Activated CD8-positive, alpha-beta memory T cell treated with anti-CD3 and anti-CD28 coated beads, Interleukin-2, amount 50 U/mL, for 48 hours (primary cell): ENCODE measurements around the gene CD59.
"Not testable (repeated sequence)": the region's sequence is repeated elsewhere in the genome, so short reads cannot be mapped to it uniquely, and the experiment has no call there.

ENCODE experiments used
- DNase-seq: peaks from one replicate; pipeline ENCODE4 v3.0.0-alpha.2; 2020

The CD59 gene

DNA sequence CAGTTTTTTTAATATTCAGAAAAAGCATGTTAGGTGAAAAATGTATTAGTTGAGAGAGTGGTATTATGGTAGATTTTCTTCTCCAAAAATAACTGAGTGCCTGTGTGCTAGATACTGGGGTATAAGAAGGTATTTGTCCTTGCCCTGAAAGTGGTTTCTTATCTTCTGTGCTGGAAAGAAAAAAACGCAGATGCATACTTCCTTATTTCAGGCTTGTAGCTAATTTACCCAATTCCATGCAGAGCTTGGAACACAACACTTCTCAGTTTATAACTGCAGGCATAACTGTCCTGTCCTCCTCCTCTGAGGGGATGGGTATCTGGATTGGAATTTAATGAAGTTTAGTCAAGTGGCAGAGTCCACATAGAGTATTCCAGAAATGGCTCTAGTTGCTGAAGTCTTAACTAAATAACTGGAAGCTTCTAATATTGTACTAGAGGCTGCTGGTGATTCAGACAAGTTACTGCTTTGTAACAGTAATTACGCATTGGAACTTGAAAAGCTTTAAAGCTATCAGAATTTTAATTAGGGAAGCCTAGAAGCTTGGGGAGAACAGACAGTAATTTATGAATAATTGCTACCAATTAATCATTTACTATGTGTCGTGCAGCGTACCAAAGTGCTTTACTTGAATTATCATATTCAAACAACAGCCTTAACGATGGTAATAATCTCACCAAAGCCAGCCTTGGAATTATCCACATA is 22.9 kb downstream of the CD59 start:
- DNase-seq: no peak

DNA sequence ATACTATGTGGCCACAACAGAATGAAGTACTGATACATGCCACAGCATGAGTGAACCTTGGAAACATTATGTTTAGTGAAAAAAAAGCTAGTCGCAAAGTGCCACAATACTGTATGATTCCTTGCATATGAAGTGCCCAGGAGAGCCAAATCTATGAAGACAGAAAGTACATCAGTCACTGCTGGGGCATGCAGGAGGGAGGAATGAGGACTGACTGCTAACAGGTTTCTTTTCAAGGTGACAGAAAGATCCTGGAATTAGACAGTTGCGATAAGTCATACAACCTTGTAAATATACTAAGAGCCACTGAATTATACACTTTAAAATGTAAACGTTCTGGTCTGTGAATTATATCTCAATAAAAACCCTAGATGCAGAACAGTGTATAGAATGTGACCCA is 23.8 kb downstream of the CD59 start:
- DNase-seq: no peak

DNA sequence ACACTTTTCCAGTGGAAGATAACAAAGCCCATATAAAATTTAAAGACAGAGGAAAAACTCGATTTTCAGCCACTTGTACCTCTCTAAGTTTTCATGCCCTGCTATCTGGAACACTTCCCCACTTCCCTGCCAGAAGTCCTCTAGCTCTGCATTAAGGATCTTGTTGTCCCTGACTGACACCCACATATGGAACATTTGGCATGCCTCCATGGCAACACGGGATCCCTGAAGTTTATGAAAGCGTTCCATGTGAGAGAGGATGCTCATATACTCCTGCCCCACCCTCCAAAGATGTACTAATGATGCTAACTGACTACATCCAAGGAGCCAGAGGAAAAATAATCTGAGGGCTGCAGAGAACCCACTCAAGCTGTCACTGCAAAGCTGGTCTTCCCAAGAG is 26.8 kb downstream of the CD59 start:
- no peak for DNase-seq

DNA sequence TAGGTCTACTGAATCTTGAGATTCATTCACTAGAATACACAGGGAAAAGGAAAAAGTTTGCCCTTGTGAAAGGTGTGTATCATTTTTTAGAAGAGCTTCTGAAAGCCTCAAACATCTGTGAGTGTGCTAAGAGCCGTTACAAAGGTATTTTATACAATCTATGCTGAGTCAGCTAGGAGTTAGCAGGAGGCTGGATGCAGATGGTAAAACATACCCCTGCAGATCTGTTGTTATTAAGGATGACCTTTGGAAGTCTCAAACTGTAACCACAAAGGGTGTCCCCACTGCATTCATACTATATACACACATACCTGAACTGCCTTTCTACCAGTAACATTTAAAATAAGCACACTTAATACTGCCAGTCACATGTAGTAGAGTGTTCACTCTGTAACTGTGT is 27.2 kb downstream of the CD59 start:
- no peak for DNase-seq

DNA sequence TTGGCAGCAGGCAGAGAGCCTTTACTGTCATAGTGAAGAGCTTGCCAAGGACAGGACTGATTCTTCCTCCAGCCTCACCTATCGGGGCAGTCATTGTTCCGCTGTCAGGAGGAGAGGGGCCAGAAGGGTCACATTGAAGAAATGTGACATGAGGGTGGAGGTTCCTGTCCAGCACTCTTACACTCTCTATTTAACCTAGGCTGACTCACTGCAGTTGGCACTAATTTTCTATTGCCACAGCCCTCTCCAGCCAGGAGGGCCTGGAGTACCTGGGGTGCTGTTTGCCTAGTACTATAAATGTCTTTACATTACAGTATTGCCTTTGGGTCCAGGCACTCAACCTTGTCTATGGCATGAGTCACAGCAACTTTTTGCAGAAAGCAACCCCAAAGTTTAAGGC is 28.4 kb downstream of the CD59 start:
- DNase-seq: not testable (repeated sequence)

DNA sequence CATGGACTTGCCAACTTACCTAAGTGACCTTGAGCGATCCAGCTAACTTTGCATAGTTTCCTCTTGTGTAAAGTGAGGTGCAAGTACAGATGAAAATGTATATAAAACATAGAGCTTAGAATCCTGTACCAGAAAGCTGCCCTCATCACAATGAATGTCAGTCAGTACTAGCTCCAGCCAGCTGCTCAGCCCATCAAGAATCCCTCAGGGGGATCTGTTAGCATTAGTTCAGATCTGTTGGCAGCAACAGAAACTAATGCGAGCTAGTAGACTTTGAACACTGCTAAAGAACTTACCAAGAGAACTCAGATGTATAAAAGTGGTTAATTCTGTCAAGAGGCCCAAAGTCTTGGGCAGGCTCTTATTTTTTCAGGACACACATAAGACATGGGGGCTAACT is 29.3 kb downstream of the CD59 start:
- DNase-seq: no peak

DNA sequence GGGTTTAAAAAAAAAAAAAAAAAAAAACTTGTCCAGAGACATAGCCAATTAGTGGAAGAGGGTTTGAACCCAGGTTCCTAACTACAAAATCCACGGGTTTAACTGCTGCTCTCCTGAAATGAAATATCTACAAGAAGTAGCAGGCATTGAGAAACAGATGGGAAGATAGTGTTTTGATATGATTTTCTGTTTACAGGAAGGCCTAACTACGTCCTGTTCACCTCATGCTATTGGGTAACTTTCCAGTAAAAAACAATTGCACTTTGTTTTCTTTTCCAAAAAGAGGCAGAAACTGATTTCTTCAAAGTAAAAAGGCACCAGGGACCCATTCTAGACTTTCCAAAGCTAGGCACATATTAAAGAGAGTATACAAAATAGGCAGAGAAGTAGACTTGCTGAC is 29.7 kb downstream of the CD59 start:
- no peak for DNase-seq

DNA sequence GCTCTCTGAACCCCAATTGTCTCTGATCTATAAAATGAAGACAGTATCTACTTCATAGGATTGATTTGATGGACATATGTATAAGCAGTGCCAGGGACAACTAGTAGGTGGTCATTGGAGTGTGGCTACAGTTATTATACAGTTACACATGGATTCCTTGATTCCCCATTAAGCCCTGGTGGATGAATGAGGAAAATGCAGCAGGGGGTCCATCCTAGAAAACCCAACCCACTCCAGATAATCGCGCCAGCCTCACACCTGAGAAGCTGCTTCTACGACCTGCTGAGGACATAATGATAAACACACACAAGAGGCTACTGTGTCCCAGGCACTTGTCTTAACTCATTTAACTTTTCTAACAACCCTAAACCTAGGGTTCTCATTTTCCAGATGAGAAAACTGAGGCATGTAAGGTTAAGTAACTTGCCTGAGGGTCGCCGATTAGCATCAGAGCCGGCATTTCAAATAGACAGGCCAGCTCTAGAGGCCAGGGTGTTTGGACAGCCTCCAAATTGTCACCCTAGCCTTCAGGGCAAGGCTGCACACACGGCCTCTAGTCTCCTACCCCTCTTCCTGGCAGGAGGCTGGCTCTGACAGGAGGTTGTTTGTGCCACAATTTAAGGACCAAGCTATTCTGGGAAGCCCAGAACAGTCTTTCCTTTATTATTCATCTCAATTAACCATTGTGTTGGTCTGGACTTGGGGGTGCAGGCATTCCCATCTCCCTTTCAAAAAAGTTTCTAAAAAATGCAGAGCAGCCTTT is 31.8 kb downstream of the CD59 start:
- DNase-seq: no peak

DNA sequence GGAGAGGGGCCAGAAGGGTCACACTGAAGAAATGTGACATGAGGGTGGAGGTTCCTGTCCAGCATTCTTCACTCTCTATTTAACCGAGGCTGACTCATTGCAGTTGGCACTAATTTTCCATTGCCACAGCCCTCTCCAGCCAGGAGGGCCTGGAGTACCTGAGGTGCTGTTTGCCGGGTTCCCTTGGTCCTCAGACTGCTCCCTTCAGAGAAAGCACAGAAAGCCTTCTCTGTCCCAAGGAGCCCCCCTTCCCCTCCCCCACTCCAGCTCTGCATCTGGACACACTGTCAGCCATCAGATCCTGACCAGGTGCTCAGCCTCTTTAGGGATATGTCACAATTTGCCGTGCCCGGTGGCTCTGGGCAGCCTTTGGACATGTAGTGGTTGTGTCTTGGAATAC is 32.4 kb downstream of the CD59 start:
- DNase-seq: no peak

DNA sequence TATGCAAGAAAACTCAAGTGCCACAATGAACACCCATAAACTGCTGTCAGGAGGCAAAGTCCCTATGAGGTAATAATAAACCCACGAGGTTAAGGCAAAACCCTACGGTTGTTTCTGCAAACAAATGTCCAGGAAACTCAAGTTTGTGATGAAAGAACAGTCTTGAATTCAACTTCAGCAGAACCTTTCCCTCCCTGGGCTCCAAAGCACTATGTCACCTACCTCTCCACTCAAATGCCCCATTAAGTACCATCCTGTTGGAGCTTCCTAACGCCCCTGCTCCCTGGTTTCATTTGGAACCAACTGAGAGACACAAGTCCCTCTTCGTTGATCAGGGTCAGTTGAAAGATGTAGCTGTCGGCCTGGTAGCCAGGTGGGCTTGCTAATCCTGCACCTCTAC is 33.0 kb downstream of the CD59 start:
- no peak for DNase-seq

DNA sequence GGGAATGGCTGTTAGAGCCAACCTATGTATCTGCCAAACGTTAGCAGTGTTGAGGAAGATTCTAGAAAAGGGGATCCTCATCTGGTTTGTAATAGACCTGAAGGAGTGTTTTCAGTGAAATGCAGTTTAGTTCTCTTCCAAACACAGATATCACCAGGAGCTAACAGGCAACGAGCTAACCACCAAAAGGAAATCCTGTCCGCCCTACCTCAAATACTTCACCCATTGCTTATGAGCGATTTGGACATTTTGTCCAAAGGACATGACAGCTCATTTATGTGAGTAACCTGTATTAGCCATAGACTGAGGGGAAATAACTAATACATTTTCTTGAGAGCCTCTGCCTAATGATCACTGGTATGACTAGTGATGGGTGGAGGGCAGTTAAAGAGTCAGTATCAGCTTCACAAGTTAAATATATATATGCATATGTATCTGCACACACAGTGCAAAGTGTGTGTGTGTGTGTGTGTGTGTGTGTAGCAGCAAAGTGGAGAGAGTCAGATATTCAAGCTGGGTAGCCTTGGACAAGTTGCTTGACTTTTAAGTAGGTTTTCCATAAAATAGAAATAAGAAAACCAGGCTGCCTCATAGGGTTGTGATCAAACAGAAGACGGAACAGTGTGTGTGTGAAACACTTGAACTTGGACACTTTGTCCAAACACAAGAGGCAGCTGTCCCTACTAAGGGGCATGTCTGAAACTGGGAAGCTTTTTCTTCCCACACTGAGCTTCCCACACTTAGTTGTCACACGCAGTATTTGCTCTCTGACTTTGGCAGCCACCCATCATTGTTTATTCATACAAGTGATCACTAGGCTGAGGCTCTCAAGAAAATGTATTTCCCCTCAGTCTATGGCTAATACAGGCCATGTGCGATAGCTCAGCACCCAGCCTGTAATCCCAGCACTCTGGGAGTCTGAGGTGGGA is 34.7 kb downstream of the CD59 start:
- DNase-seq: no peak

DNA sequence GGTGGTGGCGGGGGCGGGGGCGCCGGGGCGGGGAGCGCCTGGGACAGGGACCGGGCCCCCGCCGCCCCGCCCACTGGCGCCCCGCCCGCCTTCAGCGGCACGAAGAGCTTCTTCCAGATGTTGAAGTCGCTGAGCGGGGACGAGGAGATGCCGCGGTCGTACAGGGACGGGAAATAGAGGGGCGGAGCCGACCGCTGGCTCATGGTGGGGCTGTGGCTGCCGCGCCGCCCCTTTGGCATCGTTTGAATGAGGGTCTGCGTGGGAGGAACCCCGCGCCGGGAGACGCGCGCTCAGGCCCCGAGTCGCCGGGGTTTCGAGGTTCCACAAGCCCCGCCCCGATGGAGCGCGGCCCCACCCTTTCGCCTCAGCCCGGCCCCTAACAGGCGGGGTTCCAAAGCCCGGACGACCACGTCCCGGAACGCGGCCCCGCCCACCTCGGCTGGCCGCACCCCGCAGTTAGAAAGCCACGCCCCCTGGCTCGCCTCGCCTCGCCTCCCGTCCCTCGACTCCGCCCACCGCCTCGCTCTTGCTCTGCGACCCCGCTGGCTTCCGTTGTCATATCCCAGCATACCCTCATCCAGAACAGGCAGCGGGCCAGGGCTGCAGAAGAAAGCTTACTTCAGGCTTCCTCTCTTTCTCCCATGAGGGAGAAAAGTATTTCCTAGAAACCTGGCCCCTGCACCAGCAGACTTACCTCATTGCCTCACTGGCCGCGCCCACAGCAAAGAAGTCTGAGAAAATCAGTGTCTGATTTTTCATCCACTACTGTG is 35.5 kb downstream of the CD59 start, which contains the start of gene C11orf91:
C11orf91 (minus strand) TSS at position 325 of the 770 bp plus-strand sequence; CDS start at position 239, 86 bp downstream.
- peak; percentile 98 for DNase-seq

DNA sequence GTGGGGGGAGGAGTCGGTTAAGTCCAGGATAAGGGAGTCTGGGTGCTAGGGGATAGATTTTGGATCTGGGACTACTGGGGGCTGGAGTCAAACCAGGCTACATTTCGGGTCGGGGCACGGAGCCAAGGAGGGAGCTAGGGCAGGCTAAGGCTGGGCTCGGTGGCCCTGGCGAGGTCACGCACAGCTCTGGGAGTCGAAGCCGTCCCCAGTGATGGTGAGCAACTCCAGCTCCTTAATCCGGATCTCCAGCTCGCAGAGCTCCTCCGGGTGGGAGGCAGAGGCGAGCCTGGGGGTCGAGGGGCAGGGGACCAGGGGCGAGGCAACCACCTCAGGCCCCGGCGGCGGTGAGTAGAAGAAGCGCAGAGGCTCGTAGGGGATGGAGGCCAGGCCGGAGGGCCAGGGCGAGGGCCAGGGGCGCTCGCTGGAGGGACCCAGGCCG is 36.1 kb downstream of the CD59 start:
- DNase-seq: no peak

DNA sequence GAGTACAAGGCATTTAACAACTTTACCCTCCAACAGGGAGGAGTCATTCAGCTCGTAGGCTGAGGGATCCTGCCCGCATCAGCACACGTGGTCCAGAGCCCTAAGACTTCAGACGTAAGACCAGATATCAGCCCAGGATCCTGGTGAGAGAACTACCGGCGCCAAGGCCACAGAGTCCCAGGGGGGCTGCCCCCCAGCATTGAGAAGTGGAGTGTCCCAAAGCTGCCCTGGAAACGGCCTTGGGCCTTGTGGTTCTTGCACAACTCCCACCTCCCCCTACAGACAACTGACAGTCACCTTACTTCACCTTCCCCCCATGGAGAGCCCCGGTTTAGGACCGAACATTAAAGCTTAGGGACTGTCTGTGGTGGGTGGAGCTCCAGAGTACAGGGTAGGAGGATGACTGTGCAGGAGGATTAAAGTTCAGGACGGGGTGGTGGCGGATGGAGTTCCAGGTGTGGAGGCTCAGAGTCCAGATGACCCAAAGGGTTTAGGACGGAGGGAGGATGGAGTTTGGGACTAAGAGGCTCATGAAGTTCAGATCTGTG is 36.6 kb downstream of the CD59 start:
- no peak for DNase-seq

DNA sequence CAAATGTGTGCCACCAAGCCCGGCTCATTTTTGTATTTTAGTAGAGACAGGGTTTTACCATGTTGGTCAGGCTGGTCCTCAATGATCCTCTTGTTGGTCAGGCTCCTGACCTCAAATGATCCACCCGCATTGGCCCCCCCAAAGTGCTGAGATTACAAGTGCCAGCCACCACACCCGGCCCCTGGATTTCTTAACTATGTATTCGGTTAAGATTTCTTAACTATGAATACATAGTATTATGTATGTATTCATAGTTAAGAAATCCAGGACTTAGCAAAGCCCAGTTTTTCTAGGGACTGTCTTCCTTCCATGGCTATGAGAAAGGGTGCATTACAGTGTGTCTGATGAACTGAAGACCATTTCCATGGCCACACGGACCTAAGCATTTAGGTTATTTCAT is 37.3 kb downstream of the CD59 start:
- no peak for DNase-seq

DNA sequence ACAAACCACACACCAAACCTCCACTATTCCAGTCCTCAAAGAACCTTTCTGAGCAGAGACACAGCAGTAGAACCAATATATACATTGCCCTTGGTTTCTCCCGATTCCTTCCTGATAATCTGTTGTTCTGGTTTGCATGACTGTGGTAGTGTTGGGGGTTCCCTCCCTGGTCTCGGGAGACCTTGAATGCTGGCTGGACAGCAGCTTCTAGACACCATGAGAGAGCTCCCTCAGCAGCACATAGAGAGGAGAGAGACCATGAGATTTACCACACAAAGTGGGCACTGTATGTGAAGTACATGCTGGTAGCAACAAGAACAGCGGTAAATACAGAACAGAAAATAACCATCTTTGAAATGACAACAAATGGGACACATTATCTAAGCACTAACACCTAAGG is 38.2 kb downstream of the CD59 start:
- DNase-seq: no peak

DNA sequence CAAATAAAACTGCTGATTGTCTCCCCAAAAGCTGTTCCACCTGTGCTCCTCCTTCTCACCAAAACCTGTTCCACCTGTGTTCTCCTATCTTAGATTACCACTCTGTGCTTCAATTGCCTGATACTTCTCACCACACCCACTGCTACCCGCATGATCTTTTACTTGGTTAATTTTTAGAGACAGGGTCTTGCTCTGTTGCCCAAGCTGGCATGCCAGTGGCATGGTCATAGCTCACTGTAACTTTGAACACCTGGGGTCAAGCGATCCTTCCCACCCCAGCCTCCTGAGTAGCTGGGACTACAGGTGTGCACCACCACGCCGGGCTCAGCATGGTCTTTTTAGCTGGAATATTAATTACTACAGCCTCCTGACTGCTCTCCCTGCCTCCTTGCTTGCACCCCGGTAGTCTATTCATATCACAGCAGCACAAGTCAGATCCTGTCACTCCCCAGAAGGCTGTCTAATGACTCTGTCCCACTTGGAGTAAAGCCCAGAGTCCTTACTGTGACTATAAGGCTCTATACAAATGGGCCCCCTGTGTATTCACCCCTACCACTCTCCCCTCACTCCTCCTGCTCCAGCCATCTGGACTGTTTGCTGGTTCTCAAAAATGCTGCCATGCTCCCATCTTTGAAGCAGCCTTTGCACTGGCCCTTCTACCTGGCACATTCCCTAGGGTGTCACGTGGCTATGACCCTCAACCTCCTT is 39.1 kb downstream of the CD59 start:
- no peak for DNase-seq

DNA sequence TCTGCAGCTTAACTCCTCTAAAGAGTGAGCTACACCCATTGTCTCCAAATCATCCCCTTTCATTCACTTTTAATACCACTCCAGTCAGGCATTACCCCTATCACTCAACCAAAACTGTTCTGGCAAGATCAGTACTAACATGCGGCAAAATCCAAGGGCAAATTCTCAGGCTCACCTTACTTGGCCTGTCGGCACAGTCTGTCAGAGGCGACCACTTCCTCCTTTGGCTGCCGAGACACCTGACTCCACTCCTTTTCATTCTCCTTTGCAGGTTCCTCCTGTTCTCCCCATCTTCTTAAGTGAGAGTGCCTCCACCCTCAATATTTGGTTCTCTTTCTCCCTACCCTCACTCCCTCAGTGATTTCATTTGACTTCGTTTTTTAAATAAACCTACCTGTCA is 39.8 kb downstream of the CD59 start:
- DNase-seq: no peak

DNA sequence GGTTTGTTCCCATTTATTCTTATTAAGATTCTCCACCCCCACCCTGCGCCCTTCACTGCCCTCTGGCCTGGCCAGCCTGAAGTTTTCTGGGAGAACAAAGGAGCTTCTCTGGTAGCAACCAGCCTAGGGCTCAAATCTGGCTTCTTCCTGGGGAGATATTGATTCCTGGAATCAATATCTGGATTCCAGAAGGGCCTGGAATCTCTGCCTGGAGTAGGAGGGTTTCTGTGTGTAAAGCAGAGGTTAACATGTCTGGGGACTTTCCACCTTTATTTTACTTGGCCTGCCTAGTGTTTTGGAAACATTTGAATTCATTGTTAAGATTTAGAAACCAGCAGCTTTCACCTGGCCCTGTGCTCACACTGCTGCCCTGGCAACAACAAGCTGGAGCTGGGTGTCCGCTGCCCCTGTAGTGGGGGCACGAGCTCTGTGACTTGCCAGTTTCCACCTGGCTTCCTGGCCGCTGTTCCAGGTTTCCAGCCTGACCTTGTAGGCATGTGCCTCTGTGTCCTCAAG is 41.1 kb downstream of the CD59 start:
- no peak for DNase-seq

DNA sequence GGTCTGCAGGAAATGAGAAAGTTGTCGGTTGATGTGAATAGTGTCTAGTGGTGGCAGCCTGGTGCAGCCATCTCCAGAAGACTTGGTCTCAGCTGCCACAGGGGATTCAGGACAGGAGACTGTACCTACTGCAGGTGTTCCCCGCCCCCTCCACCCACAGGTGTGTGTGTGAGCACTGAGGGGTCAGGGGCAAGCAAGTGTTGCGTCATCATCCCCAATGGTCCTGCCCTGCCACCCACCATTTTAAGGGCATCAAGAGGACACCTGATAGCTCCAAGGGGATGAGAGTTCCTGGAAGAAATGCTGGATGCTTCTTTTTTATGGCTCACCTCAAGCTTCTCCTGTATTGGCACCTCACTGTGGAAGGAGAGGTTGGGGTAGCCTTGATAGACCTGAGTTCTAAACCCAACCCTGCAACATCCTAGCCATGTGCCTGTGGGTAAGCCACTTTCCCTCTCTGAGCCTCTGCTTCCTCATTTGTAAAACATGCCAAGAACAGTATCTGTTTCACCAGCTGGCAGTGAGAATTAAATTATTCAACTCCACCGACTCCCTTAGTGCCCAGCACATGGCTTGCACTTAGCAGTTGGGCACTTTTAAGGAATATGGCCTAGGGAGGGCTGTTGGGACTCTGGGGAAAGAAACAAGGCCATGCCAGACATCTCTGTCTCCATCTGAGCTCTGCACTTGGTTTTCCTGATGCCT is 41.7 kb downstream of the CD59 start:
- no peak for DNase-seq

DNA sequence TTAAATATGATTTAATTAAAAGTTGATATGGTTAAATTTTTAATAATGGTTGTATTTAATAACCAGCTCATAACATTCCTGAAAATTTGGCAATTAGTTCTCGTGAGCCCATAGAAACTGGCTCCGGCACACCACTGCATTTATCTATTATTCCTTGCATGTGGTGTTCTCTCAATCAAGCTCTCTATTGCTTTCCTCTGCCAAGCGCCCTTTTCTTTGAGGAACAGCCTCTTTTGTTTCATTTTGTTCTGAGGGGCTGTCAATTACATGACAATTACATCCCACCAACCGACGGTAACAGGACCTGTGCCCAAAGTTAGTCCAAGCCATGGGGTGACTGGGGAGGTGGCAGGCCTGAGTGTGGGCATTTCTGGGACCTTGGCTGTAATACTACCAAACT is 43.7 kb downstream of the CD59 start:
- no peak for DNase-seq
